Neuronal stem cell (in vitro differentiated cells): Measurements from ENCODE around the gene RINT1.
"Not testable (repeated sequence)": the region's sequence is repeated elsewhere in the genome, so short reads cannot be mapped to it uniquely, and the experiment has no call there.

ENCODE experiments used
- DNase-seq: peaks from one replicate; pipeline ENCODE4 v3.0.0-alpha.2; 2013; ENCODE audit warnings: low spot score
- H2AFZ ChIP-seq: one replicate; pipeline ENCODE4 v1.6.1; 2013; ENCODE audit warnings: mild to moderate bottlenecking, low read length, inconsistent platforms
- H2AK5ac ChIP-seq: 2 replicates; pipeline ENCODE4 v1.6.1; 2013; ENCODE audit warnings: low read depth, mild to moderate bottlenecking, inconsistent platforms, low read length, moderate library complexity, mixed read lengths
- H2BK120ac ChIP-seq: 2 replicates; pipeline ENCODE4 v1.6.1; 2013; ENCODE audit warnings: low read depth, mild to moderate bottlenecking, inconsistent platforms, low read length, moderate library complexity, mixed read lengths
- H2BK12ac ChIP-seq: one replicate; pipeline ENCODE4 v1.6.1; 2013; ENCODE audit warnings: low read length, inconsistent platforms
- H2BK15ac ChIP-seq: 2 replicates; pipeline ENCODE4 v1.6.1; 2013; ENCODE audit warnings: mild to moderate bottlenecking, low read length, inconsistent platforms, mixed read lengths
- H2BK5ac ChIP-seq: one replicate; pipeline ENCODE4 v1.6.1; 2013; ENCODE audit warnings: inconsistent platforms, mild to moderate bottlenecking, low read length, moderate library complexity
- H3K14ac ChIP-seq: one replicate; pipeline ENCODE4 v1.6.1; 2013; ENCODE audit warnings: low read length, inconsistent platforms
- H3K18ac ChIP-seq: 2 replicates; pipeline ENCODE4 v1.6.1; 2013; ENCODE audit warnings: low read length, inconsistent platforms
- H3K23ac ChIP-seq: 2 replicates; pipeline ENCODE4 v1.6.1; 2013; ENCODE audit warnings: low read depth, mild to moderate bottlenecking, mixed read lengths, low read length, inconsistent platforms; ENCODE audit not compliant: poor library complexity
- H3K27ac ChIP-seq: replicated peaks from 3 replicates; pipeline ENCODE4 v1.5.1; 2013; ENCODE audit warnings: low read length, inconsistent platforms
- H3K27me3 ChIP-seq, 3 experiments: 2 replicates each; pipeline ENCODE4 v1.6.1; 2013; ENCODE audit warnings: low read length in 3 of 3, mild to moderate bottlenecking in 2 of 3, inconsistent platforms in 1 of 3, low read depth in 1 of 3, mixed read lengths in 1 of 3, moderate library complexity in 1 of 3; ENCODE audit not compliant: control insufficient read depth in 3 of 3, insufficient read depth in 3 of 3
- H3K36me3 ChIP-seq, 2 donors: replicated peaks in 1 of 2; 2 replicates each; pipeline ENCODE4 v1.6.1; 2013; ENCODE audit warnings: low read length in 2 of 2; ENCODE audit not compliant: control insufficient read depth in 2 of 2, insufficient read depth in 2 of 2
- H3K4ac ChIP-seq: 2 replicates; pipeline ENCODE4 v1.6.1; 2013; ENCODE audit warnings: inconsistent platforms, mild to moderate bottlenecking, low read length, moderate library complexity
- H3K4me1 ChIP-seq, 2 donors: 1 replicate in 1 of 2; 2 replicates in 1 of 2; pipeline ENCODE4 v1.6.1; 2013; ENCODE audit warnings: low read length in 2 of 2, low read depth in 1 of 2; ENCODE audit not compliant: control insufficient read depth in 2 of 2, insufficient read depth in 1 of 2
- H3K4me2 ChIP-seq: one replicate; pipeline ENCODE4 v1.6.1; 2013; ENCODE audit warnings: mild to moderate bottlenecking, low read length, inconsistent platforms; ENCODE audit not compliant: insufficient read depth, poor library complexity, severe bottlenecking
- H3K4me3 ChIP-seq, 2 donors: 2 replicates each; pipeline ENCODE4 v1.5.1; 2013; ENCODE audit warnings: low read length in 2 of 2, mild to moderate bottlenecking in 2 of 2, inconsistent platforms in 1 of 2, moderate library complexity in 1 of 2
- H3K79me1 ChIP-seq: one replicate; pipeline ENCODE4 v1.6.1; 2013; ENCODE audit warnings: low read depth, mild to moderate bottlenecking, inconsistent platforms, low read length, moderate library complexity
- H3K9ac ChIP-seq: one replicate; pipeline ENCODE4 v1.6.1; 2013; ENCODE audit warnings: mild to moderate bottlenecking, low read depth, low read length, inconsistent platforms; ENCODE audit not compliant: poor library complexity
- H3K9me3 ChIP-seq, 2 donors: replicated peaks in 1 of 2; 2 replicates each; pipeline versions ENCODE3 to v1.6.1; 2013; ENCODE audit warnings: low read length in 2 of 2, mild to moderate bottlenecking in 2 of 2, inconsistent platforms in 1 of 2, low read depth in 1 of 2, mixed read lengths in 1 of 2, moderate library complexity in 1 of 2; ENCODE audit not compliant: control insufficient read depth in 2 of 2, insufficient read depth in 1 of 2
- H4K8ac ChIP-seq: one replicate; pipeline ENCODE4 v1.6.1; 2013; ENCODE audit warnings: low read depth, mild to moderate bottlenecking, inconsistent platforms, low read length, moderate library complexity
- H4K91ac ChIP-seq: one replicate; pipeline ENCODE4 v1.6.1; 2013; ENCODE audit warnings: low read length, low read depth, mild to moderate bottlenecking, inconsistent platforms; ENCODE audit not compliant: poor library complexity
- whole genome bisulfite sequencing, 2 donors: extraction: QIAGEN DNeasy Blood & Tissue Kit; methylation state at CpG; one replicate each; pipeline ENCODE4 v1.1.7; 2013; ENCODE audit warnings: missing lambda C conversion rate in 2 of 2, mixed read lengths in 1 of 2; ENCODE audit not compliant: insufficient read length in 2 of 2, insufficient replicate concordance in 1 of 2; ENCODE audit errors: extremely low coverage in 2 of 2; 5-methylcytosine and 5-hydroxymethylcytosine counted together

RINT1 gene

GRCh38 chr7:105524423-105524822 is 7.6 kb upstream of the RINT1 start:
- not testable (repeated sequence) for H3K4me1 ChIP-seq, H2BK5ac ChIP-seq, H2AK5ac ChIP-seq, H3K79me1 ChIP-seq, H2BK12ac ChIP-seq, H2AFZ ChIP-seq, H3K27ac ChIP-seq, H3K14ac ChIP-seq, H3K18ac ChIP-seq, DNase-seq, H3K9me3 ChIP-seq, H3K36me3 ChIP-seq, H3K4me2 ChIP-seq, H4K8ac ChIP-seq, H3K4me3 ChIP-seq, H2BK15ac ChIP-seq, H4K91ac ChIP-seq, H3K4ac ChIP-seq, H3K27me3 ChIP-seq, H3K23ac ChIP-seq, H3K9ac ChIP-seq, H2BK120ac ChIP-seq
- WGBS, 2 donors, result no CpG with 5 or more reads among the region's 11 CpGs

DNA sequence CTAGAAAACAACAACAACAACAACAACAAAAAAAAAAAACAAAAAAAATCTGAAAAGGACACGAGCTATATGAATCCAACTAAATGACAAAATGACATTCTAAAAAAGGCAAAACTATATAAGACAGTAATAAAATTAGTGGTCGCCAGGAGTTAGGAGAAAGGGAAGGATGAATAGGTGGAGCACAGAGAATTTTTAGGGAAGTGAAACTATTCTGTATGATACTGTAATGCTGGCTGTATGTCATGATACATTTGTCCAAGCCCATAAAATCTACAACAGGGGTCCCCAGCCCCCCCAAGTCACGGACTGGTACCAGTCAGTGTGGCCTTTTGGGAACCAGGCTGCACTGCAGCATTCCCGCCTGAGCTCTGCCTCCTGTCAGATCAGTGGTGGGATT is 7.2 kb upstream of the RINT1 start:
- H3K27me3 ChIP-seq, result no peaks in the 10 kb centered on the region
- no peak overlapping the region for H4K91ac ChIP-seq
- peaks cover under 1% of the 10 kb centered on the region in 2 donors for H3K36me3 ChIP-seq
- no peak overlapping the region for H3K18ac ChIP-seq
- H3K9ac ChIP-seq, result no peak overlapping the region
- H3K4me1 ChIP-seq, result peaks cover under 1 to 2% of the 10 kb centered on the region in 2 donors
- H3K79me1 ChIP-seq, result peaks cover 4% of the 10 kb centered on the region
- no peak overlapping the region for H3K23ac ChIP-seq
- no peak for DNase-seq
- no peak overlapping the region for H2AK5ac ChIP-seq
- H3K4ac ChIP-seq, result no peak overlapping the region
- H3K27ac ChIP-seq, result no peak overlapping the region
- H2BK5ac ChIP-seq, result no peak overlapping the region
- H2AFZ ChIP-seq, result no peak overlapping the region
- no peak overlapping the region for H3K4me2 ChIP-seq
- WGBS, 2 donors, result no CpG with 5 or more reads among the region's 4 CpGs
- no peak overlapping the region for H3K4me3 ChIP-seq
- H2BK120ac ChIP-seq, result no peak overlapping the region
- no peak overlapping the region for H4K8ac ChIP-seq
- no peaks in the 10 kb centered on the region for H3K9me3 ChIP-seq
- H2BK15ac ChIP-seq, result no peak overlapping the region
- no peak overlapping the region for H3K14ac ChIP-seq
- no peak overlapping the region for H2BK12ac ChIP-seq

- not testable (repeated sequence) for H3K4ac ChIP-seq, H3K9ac ChIP-seq, H3K18ac ChIP-seq, H2BK5ac ChIP-seq, H3K4me1 ChIP-seq, H3K4me3 ChIP-seq, H3K36me3 ChIP-seq, H2BK120ac ChIP-seq, H4K91ac ChIP-seq, H3K23ac ChIP-seq, H3K27me3 ChIP-seq, H3K9me3 ChIP-seq, H2AFZ ChIP-seq, H3K14ac ChIP-seq, H3K27ac ChIP-seq, H3K4me2 ChIP-seq, H2AK5ac ChIP-seq, DNase-seq, H2BK15ac ChIP-seq, H3K79me1 ChIP-seq, H2BK12ac ChIP-seq, H4K8ac ChIP-seq
- WGBS, 2 donors, result no CpG with 5 or more reads among the region's 5 CpGs
Observed at GRCh38 chr7:105527737-105528136, 4.3 kb upstream of the RINT1 start.

GRCh38 chr7:105530126-105530525 is 1.9 kb upstream of the RINT1 start:
- H3K14ac ChIP-seq, result no peak overlapping the region
- peaks cover 0 to 17% of the 10 kb centered on the region in 2 donors for H3K36me3 ChIP-seq
- no peaks in the 10 kb centered on the region for H3K27me3 ChIP-seq
- H4K91ac ChIP-seq, result no peak overlapping the region
- no peaks in the 10 kb centered on the region for H3K9me3 ChIP-seq
- no peak overlapping the region for H2BK5ac ChIP-seq
- H2BK12ac ChIP-seq, result no peak overlapping the region
- H3K23ac ChIP-seq, result no peak overlapping the region
- H3K27ac ChIP-seq, result no peak overlapping the region
- DNase-seq, result no peak
- H2AK5ac ChIP-seq, result no peak overlapping the region
- H2BK15ac ChIP-seq, result no peak overlapping the region
- H3K4me1 ChIP-seq, result peaks cover 4 to 6% of the 10 kb centered on the region in 2 donors
- H3K79me1 ChIP-seq, result no peaks in the 10 kb centered on the region
- no peak overlapping the region for H3K4me3 ChIP-seq
- no peak overlapping the region for H3K9ac ChIP-seq
- WGBS, 2 donors, result no CpG with 5 or more reads among the region's 10 CpGs
- no peak overlapping the region for H2AFZ ChIP-seq
- H3K18ac ChIP-seq, result no peak overlapping the region
- no peak overlapping the region for H4K8ac ChIP-seq
- H2BK120ac ChIP-seq, result no peak overlapping the region
- H3K4ac ChIP-seq, result no peak overlapping the region
- H3K4me2 ChIP-seq, result no peak overlapping the region
